Thyroid gland (tissue), 4 donors: ENCODE measurements around the gene NAV3. TPM values are rescaled to one million over a fixed set of nuclear protein-coding genes. Genes with fewer than 3 reads are reported as not detected.
A peak's percentile ranks its signal among the peaks of the same experiment; 100 is the strongest.

Experiments
- DNase-seq, 2 donors: peaks; one replicate each; pipeline ENCODE4 v3.0.0-alpha.2; 2019
- H3K27ac ChIP-seq, 3 donors: fragments of 200-600 bp; sonication (generic); 1 replicate in 2 of 3; 2 replicates in 1 of 3; pipeline ENCODE4 v1.5.1; 2016 to 2019; ENCODE audit warnings: mild to moderate bottlenecking in 1 of 3, moderate library complexity in 1 of 3
- H3K27me3 ChIP-seq: fragments of 200-600 bp; sonication (generic); one replicate; pipeline ENCODE4 v1.5.1; 2019
- H3K36me3 ChIP-seq, 2 donors: fragments of 200-600 bp; sonication (generic); one replicate each; pipeline ENCODE4 v1.5.1; 2016 to 2019
- H3K4me1 ChIP-seq, 2 donors: fragments of 200-600 bp; sonication (generic); one replicate each; pipeline ENCODE4 v1.5.1; 2017 to 2019
- H3K4me3 ChIP-seq, 3 donors: fragments of 200-600 bp; sonication (generic); replicated peaks in 1 of 3; 1 replicate in 2 of 3; 2 replicates in 1 of 3; pipeline ENCODE4 v1.5.1; 2016; ENCODE audit warnings: mild to moderate bottlenecking in 1 of 3
- H3K9me3 ChIP-seq: fragments of 200-600 bp; sonication (generic); one replicate; pipeline ENCODE4 v1.5.1; 2017
- POLR2A ChIP-seq, 2 donors: fragments of 450-650 bp; IDR thresholded peaks; one replicate each; pipeline ENCODE4 v1.6.1; 2017; ENCODE audit warnings: antibody characterized with exemption in 2 of 2, mild to moderate bottlenecking in 2 of 2, moderate library complexity in 1 of 2
- WGBS, 2 donors: methylation state at CpG; one replicate each; pipeline ENCODE4 v1.1.5; 2017; 5-methylcytosine and 5-hydroxymethylcytosine counted together
- intact Hi-C: fragments of 100-400 bp; cut with DNase I; formaldehyde crosslinking; loops from one replicate; pipeline ENCODE4 v1.15.1; 2023
- total RNA-seq, 4 donors: library from RNA; depleted of rRNA; stranded (reverse); fragments of >200 nt; gene quantifications; one replicate each; pipeline ENCODE4 v1.2.3, GENCODE V29; 2016
- TF ChIP-seq, protein P1 (sequence below), 6 experiments: fragments of 200-600 bp in 3 of 6; fragments of 450-650 bp in 3 of 6; sonication (generic) in 3 of 6; IDR thresholded peaks; one replicate each; pipeline ENCODE4 v1.5.1; 2016 to 2019; ENCODE audit warnings: antibody characterized with exemption in 6 of 6, mild to moderate bottlenecking in 2 of 6, inconsistent platforms in 1 of 6, moderate library complexity in 1 of 6

NAV3 gene
- total RNA-seq, 4 donors from 2014 or later: 5.7 to 21.9 (median 7.6) TPM

DNA sequence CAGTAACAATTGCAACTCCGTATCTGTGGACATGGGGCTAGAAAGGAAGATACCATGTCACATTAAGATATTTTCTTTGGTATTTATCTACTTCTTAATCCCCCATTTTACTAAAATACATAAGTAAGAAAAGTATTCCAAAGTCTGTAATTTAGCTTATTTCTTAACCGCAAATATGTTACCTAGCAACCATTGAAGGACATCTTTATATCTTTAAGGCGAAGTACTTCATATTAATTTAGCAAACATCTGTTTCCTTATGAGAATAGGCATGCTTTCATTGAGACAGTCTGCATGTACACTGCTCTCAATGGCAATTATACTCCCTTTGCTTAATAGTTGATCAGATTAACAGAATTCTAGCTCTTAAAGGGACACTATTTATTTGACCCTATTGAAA is 88.8 kb downstream of the NAV3 start:
- no peaks in the 10 kb centered on the region for H3K4me1 ChIP-seq
- intact Hi-C loops: no loop called here
- H3K9me3 ChIP-seq: no peaks in the 10 kb centered on the region
- no peaks in the 10 kb centered on the region for H3K36me3 ChIP-seq
- no peak overlapping the region for H3K4me3 ChIP-seq
- no peak overlapping the region for H3K27ac ChIP-seq
- H3K27me3 ChIP-seq: no peaks in the 10 kb centered on the region
- TF ChIP-seq, protein P1, sequence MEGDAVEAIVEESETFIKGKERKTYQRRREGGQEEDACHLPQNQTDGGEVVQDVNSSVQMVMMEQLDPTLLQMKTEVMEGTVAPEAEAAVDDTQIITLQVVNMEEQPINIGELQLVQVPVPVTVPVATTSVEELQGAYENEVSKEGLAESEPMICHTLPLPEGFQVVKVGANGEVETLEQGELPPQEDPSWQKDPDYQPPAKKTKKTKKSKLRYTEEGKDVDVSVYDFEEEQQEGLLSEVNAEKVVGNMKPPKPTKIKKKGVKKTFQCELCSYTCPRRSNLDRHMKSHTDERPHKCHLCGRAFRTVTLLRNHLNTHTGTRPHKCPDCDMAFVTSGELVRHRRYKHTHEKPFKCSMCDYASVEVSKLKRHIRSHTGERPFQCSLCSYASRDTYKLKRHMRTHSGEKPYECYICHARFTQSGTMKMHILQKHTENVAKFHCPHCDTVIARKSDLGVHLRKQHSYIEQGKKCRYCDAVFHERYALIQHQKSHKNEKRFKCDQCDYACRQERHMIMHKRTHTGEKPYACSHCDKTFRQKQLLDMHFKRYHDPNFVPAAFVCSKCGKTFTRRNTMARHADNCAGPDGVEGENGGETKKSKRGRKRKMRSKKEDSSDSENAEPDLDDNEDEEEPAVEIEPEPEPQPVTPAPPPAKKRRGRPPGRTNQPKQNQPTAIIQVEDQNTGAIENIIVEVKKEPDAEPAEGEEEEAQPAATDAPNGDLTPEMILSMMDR (IDR thresholded peaks at IDR 0.05): no peak
- 93 to 94% methylated on average over 3 of the region's 3 CpGs for WGBS, 2 donors
- no peak for DNase-seq

- Histone ChIP-seq H3K27ac (no peak overlapping the region), H3K9me3 (no peaks in the 10 kb centered on the region), H3K4me1 (no peaks in the 10 kb centered on the region), H3K4me3 (no peak overlapping the region), H3K27me3 (no peaks in the 10 kb centered on the region), H3K36me3 (no peaks in the 10 kb centered on the region)
- TF ChIP-seq, protein P1 (IDR thresholded peaks at IDR 0.05): no peak
- TF ChIP-seq POLR2A (IDR thresholded peaks at IDR 0.05): no peak
- intact Hi-C loops: loop anchor here (10.0 kb wide), 1 partner anchor 199 kb away; no protein-coding TSS in a partner anchor
- 43 to 56% methylated on average over 1 of the region's 1 CpG for WGBS, 2 donors
- no peak for DNase-seq
Observed at GRCh38 chr12:77923882-77924281, 93.2 kb downstream of the NAV3 start.

GRCh38 chr12:77924703-77925102 is 94.0 kb downstream of the NAV3 start:
- Histone ChIP-seq H3K4me1 (no peaks in the 10 kb centered on the region), H3K27ac (no peak overlapping the region), H3K36me3 (no peaks in the 10 kb centered on the region), H3K9me3 (no peaks in the 10 kb centered on the region), H3K27me3 (no peaks in the 10 kb centered on the region), H3K4me3 (no peak overlapping the region)
- TF ChIP-seq, protein P1 (IDR thresholded peaks at IDR 0.05): no peak
- TF ChIP-seq POLR2A (IDR thresholded peaks at IDR 0.05): no peak
- intact Hi-C loops: loop anchor here (10.0 kb wide), 1 partner anchor 200 kb away; no protein-coding TSS in a partner anchor
- no peak for DNase-seq
- 72 to 76% methylated on average over 2 of the region's 2 CpGs for WGBS, 2 donors

- intact Hi-C loops: loop anchor here (10.0 kb wide), 1 partner anchor 201 kb away; no protein-coding TSS in a partner anchor
- TF ChIP-seq POLR2A (IDR thresholded peaks at IDR 0.05): no peak
- TF ChIP-seq, protein P1 (IDR thresholded peaks at IDR 0.05): peak in 4 of 6 experiments; percentile 56 to 74 (median 64)
- no peaks in the 10 kb centered on the region for H3K4me1 ChIP-seq
- H3K9me3 ChIP-seq: no peaks in the 10 kb centered on the region
- no peak overlapping the region for H3K27ac ChIP-seq
- 3 to 4% methylated on average over 6 of the region's 6 CpGs for WGBS, 2 donors
- no peaks in the 10 kb centered on the region for H3K27me3 ChIP-seq
- DNase-seq: peak; percentile 30 to 41
- no peaks in the 10 kb centered on the region for H3K36me3 ChIP-seq
- no peak overlapping the region for H3K4me3 ChIP-seq
Observed at GRCh38 chr12:77925536-77926108, 94.9 kb downstream of the NAV3 start.

GRCh38 chr12:77928078-77928477 is 97.4 kb downstream of the NAV3 start:
- Histone ChIP-seq H3K36me3 (no peaks in the 10 kb centered on the region), H3K27ac (no peak overlapping the region), H3K4me1 (no peaks in the 10 kb centered on the region), H3K27me3 (no peaks in the 10 kb centered on the region), H3K9me3 (no peaks in the 10 kb centered on the region), H3K4me3 (no peak overlapping the region)
- 86 to 97% methylated on average over 8 of the region's 8 CpGs for WGBS, 2 donors
- intact Hi-C loops: loop anchor here (10.0 kb wide), 1 partner anchor 203 kb away; no protein-coding TSS in a partner anchor
- DNase-seq: no peak
- TF ChIP-seq, protein P1 (IDR thresholded peaks at IDR 0.05): no peak
- TF ChIP-seq POLR2A (IDR thresholded peaks at IDR 0.05): no peak
